GM12874 (cell line): Measurements from ENCODE around the gene HS3ST5.
A peak's percentile ranks its signal among the peaks of the same experiment; 100 is the strongest.

Experiments
- TF ChIP-seq, protein P1 (sequence below): IDR thresholded peaks from 2 replicates; pipeline ENCODE4 v1.5.1; 2011; ENCODE audit warnings: low read depth, mild to moderate bottlenecking, control low read depth, low read length, moderate library complexity; ENCODE audit not compliant: insufficient read depth

Gene HS3ST5

DNA sequence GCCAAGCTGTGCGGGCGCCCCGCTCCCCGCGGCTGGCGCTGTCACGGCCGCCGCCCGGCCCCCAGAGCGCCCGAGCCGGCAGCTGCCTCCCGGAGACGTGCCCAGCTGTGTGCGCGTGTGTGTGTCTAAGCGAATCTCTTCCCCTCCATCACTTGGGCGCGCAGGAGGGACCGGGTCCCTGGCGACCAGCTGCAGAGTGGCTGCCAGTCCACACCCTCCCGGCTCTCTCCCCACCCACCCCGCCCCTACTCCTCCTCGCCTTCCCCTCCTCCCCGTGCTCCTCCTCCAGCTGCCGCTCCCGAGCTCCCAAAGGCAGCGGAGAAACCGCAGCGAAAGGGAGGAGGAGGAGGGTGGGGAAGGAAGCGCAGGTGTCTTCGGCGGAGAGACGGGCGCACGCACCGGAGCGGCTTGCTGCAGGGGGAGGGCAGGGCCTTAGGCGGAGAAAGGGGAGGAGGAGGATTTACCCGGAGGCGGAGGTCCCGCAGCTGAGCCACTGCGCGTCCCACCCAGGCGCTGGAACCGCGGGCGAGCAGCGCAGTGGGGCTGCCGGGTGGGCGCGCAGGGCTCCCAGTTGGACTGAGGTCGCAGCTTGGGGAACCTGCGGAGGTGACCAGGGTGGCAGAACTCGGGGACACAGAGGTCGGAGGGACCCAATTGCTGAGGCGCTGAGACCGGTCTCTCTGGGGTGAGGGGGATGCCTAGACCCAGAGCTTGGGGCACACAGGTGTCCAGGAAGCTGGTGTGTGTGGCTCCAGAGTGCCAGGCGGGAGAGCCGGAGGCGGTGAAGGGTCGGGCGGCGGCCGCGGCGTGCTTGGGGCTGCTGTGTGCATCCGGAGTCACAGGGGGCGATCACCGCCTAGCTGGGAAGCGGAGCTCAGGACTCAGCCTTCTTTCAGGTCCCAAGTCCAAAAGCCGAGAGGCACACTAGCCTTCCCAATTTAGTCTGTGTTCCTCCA, at the start of gene HS3ST5:
HS3ST5 (minus strand) TSS at position 198 of the 956 bp plus-strand sequence. CDS start 280,178 bp downstream, outside the sequence.
- TF ChIP-seq, protein P1, sequence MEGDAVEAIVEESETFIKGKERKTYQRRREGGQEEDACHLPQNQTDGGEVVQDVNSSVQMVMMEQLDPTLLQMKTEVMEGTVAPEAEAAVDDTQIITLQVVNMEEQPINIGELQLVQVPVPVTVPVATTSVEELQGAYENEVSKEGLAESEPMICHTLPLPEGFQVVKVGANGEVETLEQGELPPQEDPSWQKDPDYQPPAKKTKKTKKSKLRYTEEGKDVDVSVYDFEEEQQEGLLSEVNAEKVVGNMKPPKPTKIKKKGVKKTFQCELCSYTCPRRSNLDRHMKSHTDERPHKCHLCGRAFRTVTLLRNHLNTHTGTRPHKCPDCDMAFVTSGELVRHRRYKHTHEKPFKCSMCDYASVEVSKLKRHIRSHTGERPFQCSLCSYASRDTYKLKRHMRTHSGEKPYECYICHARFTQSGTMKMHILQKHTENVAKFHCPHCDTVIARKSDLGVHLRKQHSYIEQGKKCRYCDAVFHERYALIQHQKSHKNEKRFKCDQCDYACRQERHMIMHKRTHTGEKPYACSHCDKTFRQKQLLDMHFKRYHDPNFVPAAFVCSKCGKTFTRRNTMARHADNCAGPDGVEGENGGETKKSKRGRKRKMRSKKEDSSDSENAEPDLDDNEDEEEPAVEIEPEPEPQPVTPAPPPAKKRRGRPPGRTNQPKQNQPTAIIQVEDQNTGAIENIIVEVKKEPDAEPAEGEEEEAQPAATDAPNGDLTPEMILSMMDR = 0 out of 2 replicates have a peak, but pooled peaks have one; percentile 25

GRCh38 chr6:114390176-114390575, 47.4 kb upstream of the HS3ST5 start:
- TF ChIP-seq, protein P1 = no peak

- TF ChIP-seq, protein P1 = no peak
These were observed 46.3 kb upstream of the HS3ST5 start for GRCh38 chr6:114389111-114389510.

- TF ChIP-seq, protein P1 = no peak
These were observed 39.6 kb upstream of the HS3ST5 start for GRCh38 chr6:114382406-114382805.

- TF ChIP-seq, protein P1 = no peak
These were observed 35.1 kb upstream of the HS3ST5 start for GRCh38 chr6:114377881-114378280.

GRCh38 chr6:114376611-114377175, 33.9 kb upstream of the HS3ST5 start:
- TF ChIP-seq, protein P1 = no peak

DNA sequence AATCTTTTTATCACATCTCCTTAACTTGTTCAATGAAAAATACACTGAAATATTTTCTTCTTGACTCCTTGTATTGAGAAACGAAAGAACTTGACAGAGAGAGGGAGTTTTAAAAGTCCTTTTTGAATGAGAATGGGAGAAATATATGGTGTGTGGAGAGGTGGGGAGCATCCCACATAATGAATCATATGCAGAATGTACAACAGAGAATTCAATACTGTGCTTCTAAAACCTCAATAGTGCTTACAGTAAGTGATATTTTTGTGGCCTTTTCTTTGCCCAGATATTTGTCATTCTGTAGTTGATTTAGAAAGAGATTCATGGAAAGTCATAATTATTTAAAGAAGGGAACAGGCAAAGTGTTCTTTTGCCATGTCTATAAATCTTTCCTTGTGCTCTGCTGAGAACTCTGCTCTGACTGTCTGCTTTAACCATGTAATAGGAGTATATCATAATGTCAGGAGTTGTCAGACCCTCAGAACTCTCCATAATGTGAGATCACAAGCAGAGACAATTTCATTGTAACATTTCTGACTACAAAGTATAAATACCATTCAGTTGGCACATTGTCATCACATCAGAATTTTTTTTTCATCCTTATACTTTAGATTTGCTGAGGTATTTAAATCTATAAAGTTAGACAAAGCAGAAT, 32.8 kb upstream of the HS3ST5 start:
- TF ChIP-seq, protein P1 = no peak
